ENCODE results near the gene KCNJ14.

Gene KCNJ14

DNA sequence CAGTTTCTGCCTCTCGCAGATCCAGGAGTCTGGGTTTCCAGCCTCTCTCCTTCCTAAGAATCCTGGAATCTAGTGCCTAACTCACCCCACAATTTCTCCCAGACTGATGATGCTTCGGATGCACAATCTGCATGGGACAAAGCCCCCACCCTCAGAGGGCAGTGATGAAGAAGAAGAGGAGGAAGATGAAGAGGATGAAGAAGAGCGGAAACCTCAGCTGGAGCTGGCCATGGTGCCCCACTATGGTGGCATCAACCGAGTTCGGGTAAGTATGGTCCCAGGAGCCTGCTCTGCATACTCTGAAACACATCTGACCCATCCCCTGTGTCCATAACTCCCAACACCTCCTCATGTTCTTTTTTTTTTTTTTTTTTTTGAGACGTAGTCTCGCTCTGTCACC is 8.8 kb upstream of the KCNJ14 start:
- FAIRE-seq (no peak), DNase-seq (ENCODE audit: insufficient read length) (no peak)
- TF ChIP-seq TAF1 (IDR thresholded peaks at IDR 0.05; ENCODE audit: borderline replicate concordance, low read depth, low read length) = no peak
- no peak for TF ChIP-seq POLR2A (IDR thresholded peaks at IDR 0.05; ENCODE audit: low read depth, low read length)
- TF ChIP-seq POLR2AphosphoS5 (IDR thresholded peaks at IDR 0.05; ENCODE audit: low read depth, low read length) = no peak

DNA sequence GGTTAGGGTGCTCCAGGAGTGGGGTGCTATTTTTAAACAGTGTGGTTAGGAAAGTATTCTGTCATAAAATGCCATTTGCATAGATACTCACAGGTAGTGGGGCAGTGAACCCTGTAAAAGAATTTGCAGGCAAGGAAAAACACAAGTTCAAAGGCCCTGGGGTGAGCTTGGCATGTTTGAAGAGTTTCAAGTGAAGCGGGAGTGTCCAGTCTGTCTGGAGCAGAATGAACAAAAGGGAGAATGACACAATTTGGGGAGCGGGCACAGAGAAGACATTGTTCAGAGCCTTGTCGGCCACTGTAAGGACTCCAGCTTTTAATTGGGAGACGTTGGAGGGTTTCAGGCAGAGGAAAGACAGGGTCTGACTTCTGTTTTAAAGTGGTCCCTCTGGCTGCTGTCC is 6.8 kb upstream of the KCNJ14 start:
- FAIRE-seq = no peak
- no peak for DNase-seq (ENCODE audit: insufficient read length)
- no peak for TF ChIP-seq POLR2A (IDR thresholded peaks at IDR 0.05; ENCODE audit: low read depth, low read length)

DNA sequence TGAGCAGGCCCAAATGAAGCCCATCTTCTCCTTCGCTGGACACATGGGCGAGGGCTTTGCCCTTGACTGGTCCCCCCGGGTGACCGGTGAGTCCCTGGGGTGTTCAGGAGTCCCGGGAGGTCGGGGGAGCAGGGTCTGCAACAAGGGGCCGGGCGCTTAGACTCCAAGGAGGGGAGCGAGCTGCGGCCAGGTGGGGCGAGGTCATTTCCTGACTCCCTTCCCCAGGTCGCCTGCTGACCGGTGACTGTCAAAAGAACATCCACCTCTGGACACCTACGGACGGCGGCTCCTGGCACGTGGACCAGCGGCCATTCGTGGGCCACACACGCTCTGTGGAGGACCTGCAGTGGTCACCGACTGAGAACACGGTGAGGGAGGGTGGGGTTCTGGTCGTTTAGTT is 4.9 kb upstream of the KCNJ14 start:
- FAIRE-seq (no peak), DNase-seq (ENCODE audit: insufficient read length) (no peak)
- TF ChIP-seq POLR2AphosphoS5 (IDR thresholded peaks at IDR 0.05; ENCODE audit: low read depth, low read length) (no peak), TAF1 (IDR thresholded peaks at IDR 0.05; ENCODE audit: borderline replicate concordance, low read depth, low read length) (no peak), POLR2A (IDR thresholded peaks at IDR 0.05; ENCODE audit: low read depth, low read length) (no peak)

DNA sequence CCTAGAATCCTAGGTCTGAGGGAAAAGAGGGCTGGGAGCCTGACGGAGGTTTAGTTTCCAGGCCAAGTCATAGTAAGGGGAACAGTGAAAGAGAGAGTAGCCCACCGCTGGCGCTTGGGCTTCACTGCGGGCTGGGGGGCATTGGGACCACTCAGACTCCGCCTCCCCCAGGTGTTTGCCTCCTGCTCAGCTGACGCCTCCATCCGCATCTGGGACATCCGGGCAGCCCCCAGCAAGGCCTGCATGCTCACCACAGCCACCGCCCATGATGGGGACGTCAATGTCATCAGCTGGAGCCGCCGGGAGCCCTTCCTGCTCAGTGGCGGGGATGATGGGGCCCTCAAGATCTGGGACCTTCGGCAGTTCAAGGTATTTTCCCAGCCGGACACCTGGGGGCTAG is 4.5 kb upstream of the KCNJ14 start:
- TF ChIP-seq POLR2A (IDR thresholded peaks at IDR 0.05; ENCODE audit: low read depth, low read length) = no peak
- no peak for TF ChIP-seq TAF1 (IDR thresholded peaks at IDR 0.05; ENCODE audit: borderline replicate concordance, low read depth, low read length)
- TF ChIP-seq POLR2AphosphoS5 (IDR thresholded peaks at IDR 0.05; ENCODE audit: low read depth, low read length) = no peak
- no peak for FAIRE-seq

DNA sequence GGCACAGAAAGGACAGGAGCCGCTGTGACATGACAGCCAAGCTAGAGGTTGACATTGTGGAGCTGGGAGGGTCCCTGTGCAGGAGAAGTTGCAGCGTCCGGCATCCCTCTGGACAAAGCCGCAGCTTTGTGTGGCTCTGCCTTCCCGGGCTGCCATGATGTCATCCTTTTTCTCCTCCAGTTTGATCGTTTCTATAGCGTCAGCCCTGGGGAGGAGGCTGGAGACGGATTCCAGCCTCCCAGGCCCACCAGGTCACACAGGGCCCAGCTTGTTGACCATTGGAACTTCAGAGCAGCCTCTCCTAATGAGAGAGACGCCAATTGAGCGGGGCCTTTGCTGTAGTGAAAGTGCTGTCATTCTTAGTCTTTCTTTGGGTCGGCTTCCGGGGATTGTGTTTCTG is 3.8 kb upstream of the KCNJ14 start:
- TF ChIP-seq POLR2AphosphoS5 (IDR thresholded peaks at IDR 0.05; ENCODE audit: low read depth, low read length) = no peak
- TF ChIP-seq TAF1 (IDR thresholded peaks at IDR 0.05; ENCODE audit: borderline replicate concordance, low read depth, low read length) = no peak
- TF ChIP-seq POLR2A (IDR thresholded peaks at IDR 0.05; ENCODE audit: low read depth, low read length) = no peak

More for the DNA sequence above, 4.5 kb upstream of the KCNJ14 start:
- DNase-seq (ENCODE audit: insufficient read length) = no peak

DNA sequence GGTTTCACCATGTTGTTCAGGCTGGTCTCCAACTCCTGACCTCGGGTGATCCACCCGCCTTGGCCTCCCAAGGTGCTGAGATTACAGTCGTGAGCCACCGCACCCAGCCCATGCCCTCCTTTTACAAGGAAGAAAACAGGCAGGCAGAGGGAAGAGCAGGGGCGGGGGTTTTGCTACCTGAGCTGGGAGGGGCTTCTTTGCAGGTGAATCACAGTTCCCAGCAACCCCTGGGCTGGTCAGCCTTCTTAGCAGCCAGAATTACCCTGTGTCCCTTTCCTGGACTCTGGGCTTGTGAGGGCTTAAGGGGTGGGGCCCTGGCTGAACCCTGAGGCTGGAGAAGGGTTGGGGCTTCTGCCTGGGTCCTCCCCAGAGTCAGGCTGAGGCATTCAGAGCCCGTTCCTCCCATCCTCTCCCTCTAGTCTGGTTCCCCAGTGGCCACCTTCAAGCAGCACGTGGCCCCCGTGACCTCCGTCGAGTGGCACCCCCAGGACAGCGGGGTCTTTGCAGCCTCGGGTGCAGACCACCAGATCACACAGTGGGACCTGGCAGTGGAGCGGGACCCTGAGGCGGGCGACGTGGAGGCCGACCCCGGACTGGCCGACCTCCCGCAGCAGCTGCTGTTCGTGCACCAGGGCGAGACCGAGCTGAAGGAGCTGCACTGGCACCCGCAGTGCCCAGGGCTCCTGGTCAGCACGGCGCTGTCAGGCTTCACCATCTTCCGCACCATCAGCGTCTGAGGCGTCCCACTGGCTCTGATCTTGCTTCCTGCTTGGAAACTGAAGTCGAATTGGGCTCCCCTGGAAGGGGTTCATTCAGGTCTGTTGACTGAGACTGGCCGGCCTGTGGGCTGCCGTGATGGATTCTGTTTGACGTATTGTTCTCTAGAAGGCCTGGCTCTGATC is 2.8 kb upstream of the KCNJ14 start:
- TF ChIP-seq POLR2AphosphoS5 (IDR thresholded peaks at IDR 0.05; ENCODE audit: low read depth, low read length) = no peak
- TF ChIP-seq POLR2A (IDR thresholded peaks at IDR 0.05; ENCODE audit: low read depth, low read length) = no peak
- TF ChIP-seq TAF1 (IDR thresholded peaks at IDR 0.05; ENCODE audit: borderline replicate concordance, low read depth, low read length) = no peak
- DNase-seq (ENCODE audit: insufficient read length) = no peak
- no peak for FAIRE-seq

More for the DNA sequence above, 3.8 kb upstream of the KCNJ14 start:
- FAIRE-seq (no peak), DNase-seq (ENCODE audit: insufficient read length) (no peak)

DNA sequence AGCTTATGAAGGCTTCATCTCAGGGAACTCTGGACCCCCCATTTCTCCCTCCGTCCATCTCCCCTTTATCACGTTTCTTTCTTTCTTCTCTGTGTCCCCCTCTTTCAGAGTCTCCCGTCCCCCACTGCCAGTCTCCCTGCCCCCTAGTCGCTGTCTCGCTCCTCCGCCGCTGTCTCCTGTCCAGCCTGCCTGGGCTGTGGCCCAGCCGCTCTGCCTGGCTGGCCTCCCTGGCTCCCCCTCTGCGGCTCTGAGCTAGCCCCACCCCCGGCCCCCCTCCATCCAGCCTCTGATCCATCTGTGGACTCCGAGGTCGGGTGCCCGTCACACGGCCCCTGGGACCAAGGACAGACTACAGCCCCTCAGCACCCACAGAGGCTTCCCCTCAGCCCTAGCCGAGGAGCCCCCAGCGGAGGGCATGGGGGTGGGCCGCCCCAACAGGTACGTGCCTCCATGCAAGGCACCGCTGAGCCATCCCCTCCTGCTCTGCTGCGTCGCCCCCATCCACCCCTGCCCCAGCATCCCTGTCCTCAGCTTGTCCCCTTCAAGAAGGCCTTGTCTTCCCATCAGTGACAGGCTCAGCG is 1.1 kb upstream of the KCNJ14 start:
- TF ChIP-seq POLR2AphosphoS5 (IDR thresholded peaks at IDR 0.05; ENCODE audit: low read depth, low read length) = no peak
- 0 out of 2 replicates have a peak, but pooled peaks have one; percentile 3 for TF ChIP-seq POLR2A (IDR thresholded peaks at IDR 0.05; ENCODE audit: low read depth, low read length)
- no peak for FAIRE-seq
- DNase-seq (ENCODE audit: insufficient read length) = no peak

DNA sequence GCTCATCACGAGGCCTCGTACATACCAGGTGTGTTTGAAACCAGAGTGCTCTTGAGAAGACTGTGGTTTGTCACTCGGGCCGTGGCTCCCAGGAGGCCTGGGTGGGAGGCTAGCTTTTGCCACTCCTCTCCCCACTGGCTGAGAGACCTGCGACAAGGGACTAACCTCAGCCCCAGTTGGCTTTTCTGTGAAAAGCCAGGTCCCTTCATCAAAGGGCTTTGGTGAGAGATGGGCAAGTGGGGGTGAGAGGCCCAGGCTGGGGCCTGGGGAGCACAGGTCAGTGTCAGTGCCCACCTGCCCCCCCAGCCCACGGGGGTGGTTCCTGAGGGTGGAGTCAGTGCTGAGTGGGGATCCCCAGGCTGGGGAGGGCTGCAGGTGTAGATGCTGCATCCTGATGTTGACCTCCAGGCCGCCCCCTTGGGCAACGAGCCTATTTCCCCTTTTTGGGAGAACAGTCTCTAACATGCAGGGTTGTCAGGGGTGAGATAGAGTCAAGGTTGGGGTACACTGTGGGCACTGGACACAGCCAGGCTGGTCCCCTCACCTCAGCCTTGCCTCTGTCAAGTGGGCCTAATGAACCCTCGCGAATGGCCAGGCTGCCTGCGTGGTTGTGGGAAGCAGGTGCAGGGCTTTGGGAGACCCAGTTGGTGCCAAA is 661 bp downstream of the KCNJ14 start:
- DNase-seq (ENCODE audit: insufficient read length) = no peak
- TF ChIP-seq TAF1 (IDR thresholded peaks at IDR 0.05; ENCODE audit: borderline replicate concordance, low read depth, low read length) = no peak
- TF ChIP-seq POLR2A (IDR thresholded peaks at IDR 0.05; ENCODE audit: low read depth, low read length) = no peak
- TF ChIP-seq POLR2AphosphoS5 (IDR thresholded peaks at IDR 0.05; ENCODE audit: low read depth, low read length) = peak; percentile 60
- no peak for FAIRE-seq

DNA sequence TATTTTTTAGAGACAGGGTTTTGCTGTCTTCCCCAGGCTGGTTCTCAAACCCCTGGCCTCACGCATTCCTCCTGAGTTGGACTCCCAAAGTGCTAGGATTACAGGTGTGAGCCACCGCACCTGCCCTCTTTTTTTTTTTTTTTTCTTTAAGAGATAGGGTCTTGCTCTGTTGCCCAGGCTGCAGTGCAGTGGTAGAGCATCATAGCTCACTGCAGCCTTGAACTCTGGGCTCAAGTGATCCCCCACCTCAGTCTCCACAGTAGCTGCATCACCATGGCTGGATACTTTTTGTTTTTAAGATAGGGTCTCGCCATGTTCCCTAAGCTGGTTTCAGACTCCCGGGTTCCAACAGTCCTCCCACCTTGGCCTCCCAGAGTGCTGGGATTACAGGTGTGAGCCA is 1.5 kb downstream of the KCNJ14 start:
- no peak for FAIRE-seq

DNA sequence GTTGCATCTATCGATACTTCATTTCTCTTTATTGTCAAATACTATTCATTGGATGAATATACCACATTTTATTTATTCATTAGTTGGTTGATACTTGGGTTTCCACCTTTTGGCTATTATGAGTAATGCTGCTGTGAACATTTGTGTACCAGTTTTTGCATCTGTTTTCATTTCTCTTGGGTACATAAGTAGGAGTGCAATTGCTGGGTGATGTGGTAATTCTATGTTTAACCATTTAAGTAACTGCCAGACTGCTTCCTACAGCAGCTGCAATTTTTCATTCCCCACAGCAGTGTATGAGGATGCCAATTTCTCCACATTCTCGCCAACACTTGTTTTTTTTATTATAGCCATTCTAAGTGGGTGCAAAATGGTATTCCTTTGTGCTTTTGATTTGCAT is 2.6 kb downstream of the KCNJ14 start:
- DNase-seq (ENCODE audit: insufficient read length) (no peak), FAIRE-seq (no peak)
- no peak for TF ChIP-seq TAF1 (IDR thresholded peaks at IDR 0.05; ENCODE audit: borderline replicate concordance, low read depth, low read length)

More for the DNA sequence above, 1.5 kb downstream of the KCNJ14 start:
- no peak for TF ChIP-seq POLR2A (IDR thresholded peaks at IDR 0.05; ENCODE audit: low read depth, low read length)
- no peak for TF ChIP-seq TAF1 (IDR thresholded peaks at IDR 0.05; ENCODE audit: borderline replicate concordance, low read depth, low read length)
- no peak for TF ChIP-seq POLR2AphosphoS5 (IDR thresholded peaks at IDR 0.05; ENCODE audit: low read depth, low read length)
- DNase-seq (ENCODE audit: insufficient read length) = no peak

DNA sequence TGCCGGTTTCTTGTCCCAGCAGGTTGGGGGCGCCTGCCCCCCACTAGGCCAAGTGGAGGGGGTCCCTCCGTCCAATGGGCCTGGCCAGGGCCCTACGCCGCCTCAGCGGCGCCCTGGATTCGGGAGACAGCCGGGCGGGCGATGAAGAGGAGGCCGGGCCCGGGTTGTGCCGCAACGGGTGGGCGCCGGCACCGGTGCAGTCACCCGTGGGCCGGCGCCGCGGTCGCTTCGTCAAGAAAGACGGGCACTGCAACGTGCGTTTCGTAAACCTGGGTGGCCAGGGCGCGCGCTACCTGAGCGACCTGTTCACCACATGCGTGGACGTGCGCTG is 6.2 kb downstream of the KCNJ14 start:
- no peak for DNase-seq (ENCODE audit: insufficient read length)
- FAIRE-seq = no peak
- no peak for TF ChIP-seq TAF1 (IDR thresholded peaks at IDR 0.05; ENCODE audit: borderline replicate concordance, low read depth, low read length)
- TF ChIP-seq POLR2AphosphoS5 (IDR thresholded peaks at IDR 0.05; ENCODE audit: low read depth, low read length) = no peak
- no peak for TF ChIP-seq POLR2A (IDR thresholded peaks at IDR 0.05; ENCODE audit: low read depth, low read length)

All from GM12892 (cell line).